Liver (tissue), 9 donors: ENCODE data around the gene IRF8. TPM values are rescaled to one million over a fixed set of nuclear protein-coding genes. Genes with fewer than 3 reads are reported as not detected.

Experiments used
- DNase-seq: peaks from one replicate; pipeline ENCODE4 v3.0.0-alpha.2; 2017; ENCODE audit warnings: low spot score
- H3K27ac ChIP-seq, 2 donors: one replicate each; pipeline ENCODE4 v1.7.0; 2013; ENCODE audit warnings: inconsistent platforms in 2 of 2, low read length in 2 of 2, control low read depth in 1 of 2, low read depth in 1 of 2, mild to moderate bottlenecking in 1 of 2
- H3K27me3 ChIP-seq, 4 donors: one replicate each; pipeline versions ENCODE4 v1.6.1 to v1.7.0; 2013; ENCODE audit warnings: low read length in 3 of 4, inconsistent platforms in 1 of 4, mild to moderate bottlenecking in 1 of 4, moderate library complexity in 1 of 4; ENCODE audit not compliant: control insufficient read depth in 4 of 4, insufficient read depth in 4 of 4
- H3K36me3 ChIP-seq, 4 donors: one replicate each; pipeline versions ENCODE4 v1.6.1 to v1.7.0; 2013; ENCODE audit warnings: low read length in 3 of 4, mild to moderate bottlenecking in 3 of 4, low read depth in 1 of 4, moderate library complexity in 1 of 4; ENCODE audit not compliant: control insufficient read depth in 4 of 4, insufficient read depth in 3 of 4
- H3K4me1 ChIP-seq, 4 donors: one replicate each; pipeline versions ENCODE4 v1.6.1 to v1.7.0; 2013; ENCODE audit warnings: low read length in 3 of 4, mild to moderate bottlenecking in 3 of 4, moderate library complexity in 1 of 4; ENCODE audit not compliant: control insufficient read depth in 4 of 4, insufficient read depth in 4 of 4
- H3K4me3 ChIP-seq, 3 donors: one replicate each; pipeline versions ENCODE4 v1.6.1 to v1.7.0; 2013; ENCODE audit warnings: low read length in 3 of 3, control low read depth in 1 of 3, low read depth in 1 of 3, mild to moderate bottlenecking in 1 of 3
- H3K9ac ChIP-seq, 2 donors: one replicate each; pipeline ENCODE4 v1.7.0; 2013; ENCODE audit warnings: low read length in 2 of 2, mild to moderate bottlenecking in 2 of 2, moderate library complexity in 2 of 2, control low read depth in 1 of 2, low read depth in 1 of 2
- H3K9me3 ChIP-seq, 4 donors: one replicate each; pipeline versions ENCODE4 v1.6.1 to v1.7.0; 2013; ENCODE audit warnings: low read length in 3 of 4; ENCODE audit not compliant: control insufficient read depth in 4 of 4
- EGR1 ChIP-seq, 2 donors: IDR thresholded peaks; 2 replicates each; pipeline ENCODE4 v1.6.1; 2016 to 2018; ENCODE audit warnings: antibody characterized with exemption in 2 of 2, low read depth in 2 of 2
- FOXA2 ChIP-seq: IDR thresholded peaks from 2 replicates; pipeline ENCODE4 v1.6.1; 2016; ENCODE audit warnings: antibody characterized with exemption
- GABPA ChIP-seq, 2 donors: IDR thresholded peaks in 1 of 2; conservative IDR thresholded peaks in 1 of 2; 2 replicates each; pipeline ENCODE4 v1.6.1; 2016; ENCODE audit warnings: antibody characterized with exemption in 2 of 2, mild to moderate bottlenecking in 1 of 2, moderate library complexity in 1 of 2
- HNF4A ChIP-seq, 2 donors: conservative IDR thresholded peaks; 2 replicates each; pipeline ENCODE4 v1.6.1; 2016; ENCODE audit warnings: antibody characterized with exemption in 2 of 2, mild to moderate bottlenecking in 2 of 2
- HNF4G ChIP-seq: IDR thresholded peaks from 2 replicates; pipeline ENCODE4 v1.6.1; 2016; ENCODE audit warnings: antibody characterized with exemption
- NR2F2 ChIP-seq: IDR thresholded peaks from 2 replicates; pipeline ENCODE4 v1.6.1; 2016; ENCODE audit warnings: antibody characterized with exemption
- RAD21 ChIP-seq, 2 donors: IDR thresholded peaks; 2 replicates each; pipeline ENCODE4 v1.6.1; 2016; ENCODE audit warnings: antibody characterized with exemption in 2 of 2, mild to moderate bottlenecking in 2 of 2
- RXRA ChIP-seq, 2 donors: IDR thresholded peaks; 2 replicates each; pipeline ENCODE4 v1.6.1; 2017 to 2018; ENCODE audit warnings: antibody characterized with exemption in 2 of 2, mild to moderate bottlenecking in 1 of 2
- SP1 ChIP-seq: IDR thresholded peaks from 2 replicates; pipeline ENCODE4 v1.6.1; 2018; ENCODE audit warnings: antibody characterized with exemption, mild to moderate bottlenecking
- TAF1 ChIP-seq: conservative IDR thresholded peaks from 2 replicates; pipeline ENCODE4 v1.6.1; 2016; ENCODE audit warnings: antibody characterized with exemption, mild to moderate bottlenecking
- YY1 ChIP-seq: IDR thresholded peaks from 2 replicates; pipeline ENCODE4 v1.6.1; 2016; ENCODE audit warnings: antibody characterized with exemption, mild to moderate bottlenecking
- WGBS: extraction: QIAGEN DNeasy Blood & Tissue Kit; methylation state at CpG from one replicate; pipeline ENCODE4 v1.1.7; 2013; 5-methylcytosine and 5-hydroxymethylcytosine counted together
- polyA plus RNA-seq, 2 donors: library from polyadenylated mRNA; stranded (reverse) in 1 of 2; unstranded in 1 of 2; fragments of 200-250 nt in 1 of 2; fragments of >200 nt in 1 of 2; fragmentation: Nextera tagmentation in 1 of 2; extraction: Ambion mirVana in 1 of 2; gene quantifications; one replicate each; pipeline versions ENCODE4 v1.2.1 to v1.2.3, GENCODE V29; 2013 to 2015
- total RNA-seq, 2 donors: library from RNA; depleted of rRNA; stranded (reverse); fragments of >200 nt; gene quantifications; one replicate each; pipeline ENCODE4 v1.2.3, GENCODE V29; 2014
- TF ChIP-seq, protein P1 (sequence below): IDR thresholded peaks from 2 replicates; pipeline ENCODE4 v1.6.1; 2016; ENCODE audit warnings: antibody characterized with exemption
- TF ChIP-seq, protein P2 (sequence below): IDR thresholded peaks from 2 replicates; pipeline ENCODE4 v1.6.1; 2016; ENCODE audit warnings: antibody characterized with exemption
- TF ChIP-seq, protein P3 (sequence below): IDR thresholded peaks from 2 replicates; pipeline ENCODE4 v1.6.1; 2016; ENCODE audit warnings: antibody characterized with exemption, mild to moderate bottlenecking
- TF ChIP-seq, protein P4 (sequence below): IDR thresholded peaks from 2 replicates; pipeline ENCODE4 v1.6.1; 2016; ENCODE audit warnings: antibody characterized with exemption
- TF ChIP-seq, protein P5 (sequence below): fragments of 150-350 bp; IDR thresholded peaks from 2 replicates; pipeline ENCODE4 v1.5.1; 2017; ENCODE audit warnings: improper control_type of control experiment, low read depth, low read length; ENCODE audit not compliant: missing input control
- donor health status: healthy.
- donor health status: healthy.
- donor health status: healthy.
- donor health status: healthy.
- donor health status: healthy.

Gene IRF8
- total and polyA plus RNA-seq, 4 donors, result 5.1 to 25.8 (median 12.3) TPM

DNA sequence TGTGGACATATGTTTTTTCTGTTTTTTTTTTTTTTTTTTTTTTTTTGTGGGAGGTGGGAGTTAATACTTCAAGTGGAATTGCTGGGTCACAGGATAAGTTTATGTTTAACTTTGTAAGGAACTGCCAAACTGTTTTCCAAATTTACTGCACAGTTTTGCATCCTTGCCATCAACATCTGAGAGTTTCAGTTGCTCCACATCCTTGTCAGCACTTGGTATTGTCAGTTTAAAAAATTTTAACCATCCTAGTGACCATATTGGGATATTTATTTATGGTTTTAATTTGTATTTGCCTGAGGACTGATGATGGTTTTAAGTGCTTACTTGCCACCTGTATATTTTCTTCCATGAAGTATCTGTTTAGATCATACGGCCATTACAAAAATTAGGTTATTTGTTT is 34.0 kb upstream of the IRF8 start:
- no peak overlapping the region for H3K9ac ChIP-seq
- no peaks in the 10 kb centered on the region for H3K4me1 ChIP-seq
- no peak for DNase-seq
- H3K9me3 ChIP-seq, result no peaks in the 10 kb centered on the region
- TF ChIP-seq, protein P1, sequence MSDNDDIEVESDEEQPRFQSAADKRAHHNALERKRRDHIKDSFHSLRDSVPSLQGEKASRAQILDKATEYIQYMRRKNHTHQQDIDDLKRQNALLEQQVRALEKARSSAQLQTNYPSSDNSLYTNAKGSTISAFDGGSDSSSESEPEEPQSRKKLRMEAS, result no peak
- TF ChIP-seq HNF4G (no peak), NR2F2 (no peak), GABPA (IDR thresholded peaks at IDR 0.05 in 1 of 2, conservative IDR thresholded peaks at IDR 0.05 in 1 of 2) (no peak)
- TF ChIP-seq, protein P2, sequence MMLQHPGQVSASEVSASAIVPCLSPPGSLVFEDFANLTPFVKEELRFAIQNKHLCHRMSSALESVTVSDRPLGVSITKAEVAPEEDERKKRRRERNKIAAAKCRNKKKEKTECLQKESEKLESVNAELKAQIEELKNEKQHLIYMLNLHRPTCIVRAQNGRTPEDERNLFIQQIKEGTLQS, result no peak
- H3K4me3 ChIP-seq, result no peak overlapping the region
- no peaks in the 10 kb centered on the region for H3K36me3 ChIP-seq
- 97% methylated on average over 1 of the region's 1 CpG for WGBS
- no peaks in the 10 kb centered on the region for H3K27me3 ChIP-seq
- H3K27ac ChIP-seq, result no peak overlapping the region

DNA sequence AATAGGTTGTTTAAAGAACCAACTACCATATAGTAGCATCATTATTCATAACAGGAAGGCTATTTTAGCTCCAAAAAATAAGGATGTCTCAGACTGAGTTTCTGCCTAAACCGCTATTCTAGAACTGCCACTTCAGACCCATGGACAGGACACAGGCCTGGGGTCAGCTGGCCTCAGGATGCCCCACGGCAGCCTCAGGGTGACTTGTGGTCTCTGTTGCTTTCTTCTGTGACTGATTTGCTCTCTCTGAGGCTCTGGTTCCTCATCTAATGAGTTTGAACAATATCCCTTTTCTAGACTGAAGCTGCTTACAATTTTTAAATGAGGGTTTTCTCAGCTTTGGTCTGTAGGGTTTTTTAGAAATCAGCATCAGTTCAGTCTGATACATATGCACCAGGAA is 31.8 kb upstream of the IRF8 start:
- Histone ChIP-seq H3K27me3 (no peaks in the 10 kb centered on the region), H3K9me3 (no peaks in the 10 kb centered on the region), H3K4me1 (no peaks in the 10 kb centered on the region), H3K4me3 (no peak overlapping the region), H3K9ac (no peak overlapping the region), H3K36me3 (no peaks in the 10 kb centered on the region), H3K27ac (no peak overlapping the region)
- 86% methylated on average over 2 of the region's 2 CpGs for WGBS
- TF ChIP-seq HNF4G (no peak), RXRA (IDR thresholded peaks at IDR 0.05) (no peak), SP1 (no peak), EGR1 (IDR thresholded peaks at IDR 0.05; ENCODE audit: low read depth in 2 of 2) (no peak), GABPA (IDR thresholded peaks at IDR 0.05 in 1 of 2, conservative IDR thresholded peaks at IDR 0.05 in 1 of 2) (no peak), HNF4A (conservative IDR thresholded peaks at IDR 0.05) (no peak), FOXA2 (no peak), YY1 (no peak), RAD21 (IDR thresholded peaks at IDR 0.05) (no peak), TAF1 (no peak)
- TF ChIP-seq, protein P1, result no peak
- TF ChIP-seq, protein P3, sequence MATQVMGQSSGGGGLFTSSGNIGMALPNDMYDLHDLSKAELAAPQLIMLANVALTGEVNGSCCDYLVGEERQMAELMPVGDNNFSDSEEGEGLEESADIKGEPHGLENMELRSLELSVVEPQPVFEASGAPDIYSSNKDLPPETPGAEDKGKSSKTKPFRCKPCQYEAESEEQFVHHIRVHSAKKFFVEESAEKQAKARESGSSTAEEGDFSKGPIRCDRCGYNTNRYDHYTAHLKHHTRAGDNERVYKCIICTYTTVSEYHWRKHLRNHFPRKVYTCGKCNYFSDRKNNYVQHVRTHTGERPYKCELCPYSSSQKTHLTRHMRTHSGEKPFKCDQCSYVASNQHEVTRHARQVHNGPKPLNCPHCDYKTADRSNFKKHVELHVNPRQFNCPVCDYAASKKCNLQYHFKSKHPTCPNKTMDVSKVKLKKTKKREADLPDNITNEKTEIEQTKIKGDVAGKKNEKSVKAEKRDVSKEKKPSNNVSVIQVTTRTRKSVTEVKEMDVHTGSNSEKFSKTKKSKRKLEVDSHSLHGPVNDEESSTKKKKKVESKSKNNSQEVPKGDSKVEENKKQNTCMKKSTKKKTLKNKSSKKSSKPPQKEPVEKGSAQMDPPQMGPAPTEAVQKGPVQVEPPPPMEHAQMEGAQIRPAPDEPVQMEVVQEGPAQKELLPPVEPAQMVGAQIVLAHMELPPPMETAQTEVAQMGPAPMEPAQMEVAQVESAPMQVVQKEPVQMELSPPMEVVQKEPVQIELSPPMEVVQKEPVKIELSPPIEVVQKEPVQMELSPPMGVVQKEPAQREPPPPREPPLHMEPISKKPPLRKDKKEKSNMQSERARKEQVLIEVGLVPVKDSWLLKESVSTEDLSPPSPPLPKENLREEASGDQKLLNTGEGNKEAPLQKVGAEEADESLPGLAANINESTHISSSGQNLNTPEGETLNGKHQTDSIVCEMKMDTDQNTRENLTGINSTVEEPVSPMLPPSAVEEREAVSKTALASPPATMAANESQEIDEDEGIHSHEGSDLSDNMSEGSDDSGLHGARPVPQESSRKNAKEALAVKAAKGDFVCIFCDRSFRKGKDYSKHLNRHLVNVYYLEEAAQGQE, result no peak
- TF ChIP-seq, protein P4, sequence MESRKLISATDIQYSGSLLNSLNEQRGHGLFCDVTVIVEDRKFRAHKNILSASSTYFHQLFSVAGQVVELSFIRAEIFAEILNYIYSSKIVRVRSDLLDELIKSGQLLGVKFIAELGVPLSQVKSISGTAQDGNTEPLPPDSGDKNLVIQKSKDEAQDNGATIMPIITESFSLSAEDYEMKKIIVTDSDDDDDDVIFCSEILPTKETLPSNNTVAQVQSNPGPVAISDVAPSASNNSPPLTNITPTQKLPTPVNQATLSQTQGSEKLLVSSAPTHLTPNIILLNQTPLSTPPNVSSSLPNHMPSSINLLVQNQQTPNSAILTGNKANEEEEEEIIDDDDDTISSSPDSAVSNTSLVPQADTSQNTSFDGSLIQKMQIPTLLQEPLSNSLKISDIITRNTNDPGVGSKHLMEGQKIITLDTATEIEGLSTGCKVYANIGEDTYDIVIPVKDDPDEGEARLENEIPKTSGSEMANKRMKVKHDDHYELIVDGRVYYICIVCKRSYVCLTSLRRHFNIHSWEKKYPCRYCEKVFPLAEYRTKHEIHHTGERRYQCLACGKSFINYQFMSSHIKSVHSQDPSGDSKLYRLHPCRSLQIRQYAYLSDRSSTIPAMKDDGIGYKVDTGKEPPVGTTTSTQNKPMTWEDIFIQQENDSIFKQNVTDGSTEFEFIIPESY, result no peak
- TF ChIP-seq, protein P2, result no peak
- TF ChIP-seq, protein P5, sequence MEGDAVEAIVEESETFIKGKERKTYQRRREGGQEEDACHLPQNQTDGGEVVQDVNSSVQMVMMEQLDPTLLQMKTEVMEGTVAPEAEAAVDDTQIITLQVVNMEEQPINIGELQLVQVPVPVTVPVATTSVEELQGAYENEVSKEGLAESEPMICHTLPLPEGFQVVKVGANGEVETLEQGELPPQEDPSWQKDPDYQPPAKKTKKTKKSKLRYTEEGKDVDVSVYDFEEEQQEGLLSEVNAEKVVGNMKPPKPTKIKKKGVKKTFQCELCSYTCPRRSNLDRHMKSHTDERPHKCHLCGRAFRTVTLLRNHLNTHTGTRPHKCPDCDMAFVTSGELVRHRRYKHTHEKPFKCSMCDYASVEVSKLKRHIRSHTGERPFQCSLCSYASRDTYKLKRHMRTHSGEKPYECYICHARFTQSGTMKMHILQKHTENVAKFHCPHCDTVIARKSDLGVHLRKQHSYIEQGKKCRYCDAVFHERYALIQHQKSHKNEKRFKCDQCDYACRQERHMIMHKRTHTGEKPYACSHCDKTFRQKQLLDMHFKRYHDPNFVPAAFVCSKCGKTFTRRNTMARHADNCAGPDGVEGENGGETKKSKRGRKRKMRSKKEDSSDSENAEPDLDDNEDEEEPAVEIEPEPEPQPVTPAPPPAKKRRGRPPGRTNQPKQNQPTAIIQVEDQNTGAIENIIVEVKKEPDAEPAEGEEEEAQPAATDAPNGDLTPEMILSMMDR, result no peak
- no peak for DNase-seq
